Measurements from ENCODE around the gene FZD10. TPM values are rescaled to one million over a fixed set of nuclear protein-coding genes. Genes with fewer than 3 reads are reported as not detected.

FZD10 gene
- total and polyA plus RNA-seq, 2 experiments from 2014 or later: 0.11 to 0.45 TPM

GRCh38 chr12:130198026-130198662 is 35.9 kb downstream of the FZD10 start (continued):
- no peak for TF ChIP-seq ZNF462 (CRISPR knock-in tag; IDR thresholded peaks at IDR 0.05)
- no peak for TF ChIP-seq JUNB (IDR thresholded peaks at IDR 0.05; ENCODE audit: unreplicated experiment)

- Histone ChIP-seq H3F3A (replicated peaks; ENCODE audit: low read depth) (no peaks in the 10 kb centered on the region), H3K36me3 (ENCODE audit: insufficient read depth) (no peaks in the 10 kb centered on the region; the same call in 1 of the 2 replicates), H3K27ac (ENCODE audit: low read depth) (no peak overlapping the region), H3K79me2 (replicated peaks; ENCODE audit: insufficient read depth) (no peaks in the 10 kb centered on the region), H2AFZ (no peak overlapping the region), H3K4me2 (no peak overlapping the region), H4K20me1 (replicated peaks; ENCODE audit: insufficient read depth) (no peaks in the 10 kb centered on the region), H3K27me3 (ENCODE audit: insufficient read depth) (no peaks in the 10 kb centered on the region), H3K9me2 (ENCODE audit: insufficient read depth) (no peaks in the 10 kb centered on the region), H3K4me3 (no peak overlapping the region), H3K4me1 (ENCODE audit: insufficient read depth) (no peaks in the 10 kb centered on the region)
- no peak for DNase-seq (ENCODE audit: low spot score)
- Mint-ChIP-seq H3K27me3 (ENCODE audit: insufficient read depth, low read depth, poor library complexity) (peaks cover 6% of the 10 kb centered on the region), H3K36me3 (ENCODE audit: low read depth) (peaks cover 52% of the 10 kb centered on the region), H3K9me3 (no peaks in the 10 kb centered on the region; the same call in 1 of the 3 replicates), H3K4me3 (no peak overlapping the region), H3K4me1 (no peaks in the 10 kb centered on the region), H3K27ac (no peak overlapping the region)
- no peak for ATAC-seq
- TF ChIP-seq ETS1 (IDR thresholded peaks at IDR 0.05): no peak
- no peak for TF ChIP-seq STAT1 (IDR thresholded peaks at IDR 0.05; ENCODE audit: unreplicated experiment)
- TF ChIP-seq ZNF114 (CRISPR knock-in tag; IDR thresholded peaks at IDR 0.05): no peak
- TF ChIP-seq JUNB (IDR thresholded peaks at IDR 0.05; ENCODE audit: unreplicated experiment): no peak
- TF ChIP-seq CREB1 (CRISPR knock-in tag; IDR thresholded peaks at IDR 0.05; ENCODE audit: low read depth): no peak
- TF ChIP-seq ZNF462 (CRISPR knock-in tag; IDR thresholded peaks at IDR 0.05): no peak
Measured at GRCh38 chr12:130198663-130199060, 36.4 kb downstream of the FZD10 start.

Measured in GM23338 (cell line).